ENCODE data around the gene UNC13B. TPM values are rescaled to one million over a fixed set of nuclear protein-coding genes. Genes with fewer than 3 reads are reported as not detected.

UNC13B gene
- total and polyA plus RNA-seq, 2 donors (not counting 1 experiment from before 2014, with no cell fraction given), result 0.19 to 0.25 TPM

DNA sequence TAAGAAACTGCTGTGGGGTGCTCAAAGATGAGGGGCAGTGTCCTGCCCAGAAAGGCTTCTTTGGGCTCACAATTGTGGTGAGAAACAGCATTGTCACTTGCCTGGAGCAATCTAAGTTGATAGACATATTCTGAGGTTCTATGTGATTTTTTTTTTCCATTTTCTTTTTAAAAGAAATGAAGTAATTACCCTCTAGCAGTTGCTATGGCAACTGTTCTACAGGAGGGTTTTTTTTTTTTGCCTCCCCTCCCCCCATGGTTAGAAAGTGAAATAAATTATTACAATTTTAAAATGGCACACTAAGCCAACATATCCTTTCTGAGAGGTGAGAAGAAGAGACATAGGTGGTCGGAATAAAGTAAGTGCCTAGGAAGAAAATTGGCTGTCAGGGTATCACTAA is 127.0 kb downstream of the UNC13B start:
- intact Hi-C loops (cut with micrococcal nuclease), result no loop called here
- ATAC-seq (ENCODE audit: low read depth) (no peak), DNase-seq (no peak)
- Histone ChIP-seq H3K9me3 (ENCODE audit: control extremely low read depth in 1 of 3, control insufficient read depth in 2 of 3, insufficient read depth in 1 of 3, low read length in 2 of 3) (no peaks in the 10 kb centered on the region), H3K79me2 (ENCODE audit: control insufficient read depth, insufficient read depth, low read length) (no peaks in the 10 kb centered on the region), H3K27me3 (replicated peaks in 1 of 4; ENCODE audit: control extremely low read depth in 1 of 4, control insufficient read depth in 3 of 4, insufficient read depth in 4 of 4, low read length in 3 of 4) (peaks cover 0 to 6% (median 3%) of the 10 kb centered on the region in 4 experiments), H2AFZ (ENCODE audit: insufficient read depth, low read depth, low read length, poor library complexity, severe bottlenecking) (no peak overlapping the region), H3K4me1 (ENCODE audit: control insufficient read depth in 2 of 2, insufficient read depth in 2 of 2, low read length in 2 of 2) (no peaks in the 10 kb centered on the region), H3K4me3 (ENCODE audit: control extremely low read depth in 1 of 5, extremely low read depth in 1 of 5, insufficient read depth in 1 of 5, low read depth in 2 of 5, low read length in 4 of 5) (no peak overlapping the region), H3K27ac (ENCODE audit: low read length in 2 of 2) (no peak overlapping the region), H4K20me1 (ENCODE audit: control insufficient read depth, insufficient read depth, low read length, poor library complexity, severe bottlenecking) (no peaks in the 10 kb centered on the region), H3K4me2 (replicated peaks; ENCODE audit: low read depth, low read length, poor library complexity, severe bottlenecking) (no peak overlapping the region), H3K9ac (ENCODE audit: low read length) (no peak overlapping the region), H3K36me3 (replicated peaks in 1 of 2; ENCODE audit: control extremely low read depth in 1 of 2, control insufficient read depth in 1 of 2, extremely low read depth in 1 of 2, insufficient read depth in 2 of 2, low read length in 1 of 2) (no peaks in the 10 kb centered on the region)
- WGBS (ENCODE audit: insufficient coverage), result no CpG with 5 or more reads among the region's 1 CpG
- Mint-ChIP-seq H3K4me3 (no peak overlapping the region), H3K27ac (no peak overlapping the region), H3K27me3 (peaks cover 26% of the 10 kb centered on the region), H3K4me1 (no peaks in the 10 kb centered on the region), H3K9me3 (ENCODE audit: insufficient read depth) (peaks cover 3% of the 10 kb centered on the region)
- ChIA-PET CTCF (no interaction called here), POLR2A (no interaction called here)
- no peak for TF ChIP-seq EZH2 (IDR thresholded peaks at IDR 0.05; ENCODE audit: borderline replicate concordance, insufficient read depth, low read depth, low read length, poor library complexity, severe bottlenecking)
- TF ChIP-seq, protein P1, sequence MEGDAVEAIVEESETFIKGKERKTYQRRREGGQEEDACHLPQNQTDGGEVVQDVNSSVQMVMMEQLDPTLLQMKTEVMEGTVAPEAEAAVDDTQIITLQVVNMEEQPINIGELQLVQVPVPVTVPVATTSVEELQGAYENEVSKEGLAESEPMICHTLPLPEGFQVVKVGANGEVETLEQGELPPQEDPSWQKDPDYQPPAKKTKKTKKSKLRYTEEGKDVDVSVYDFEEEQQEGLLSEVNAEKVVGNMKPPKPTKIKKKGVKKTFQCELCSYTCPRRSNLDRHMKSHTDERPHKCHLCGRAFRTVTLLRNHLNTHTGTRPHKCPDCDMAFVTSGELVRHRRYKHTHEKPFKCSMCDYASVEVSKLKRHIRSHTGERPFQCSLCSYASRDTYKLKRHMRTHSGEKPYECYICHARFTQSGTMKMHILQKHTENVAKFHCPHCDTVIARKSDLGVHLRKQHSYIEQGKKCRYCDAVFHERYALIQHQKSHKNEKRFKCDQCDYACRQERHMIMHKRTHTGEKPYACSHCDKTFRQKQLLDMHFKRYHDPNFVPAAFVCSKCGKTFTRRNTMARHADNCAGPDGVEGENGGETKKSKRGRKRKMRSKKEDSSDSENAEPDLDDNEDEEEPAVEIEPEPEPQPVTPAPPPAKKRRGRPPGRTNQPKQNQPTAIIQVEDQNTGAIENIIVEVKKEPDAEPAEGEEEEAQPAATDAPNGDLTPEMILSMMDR (IDR thresholded peaks at IDR 0.05), result no peak

DNA sequence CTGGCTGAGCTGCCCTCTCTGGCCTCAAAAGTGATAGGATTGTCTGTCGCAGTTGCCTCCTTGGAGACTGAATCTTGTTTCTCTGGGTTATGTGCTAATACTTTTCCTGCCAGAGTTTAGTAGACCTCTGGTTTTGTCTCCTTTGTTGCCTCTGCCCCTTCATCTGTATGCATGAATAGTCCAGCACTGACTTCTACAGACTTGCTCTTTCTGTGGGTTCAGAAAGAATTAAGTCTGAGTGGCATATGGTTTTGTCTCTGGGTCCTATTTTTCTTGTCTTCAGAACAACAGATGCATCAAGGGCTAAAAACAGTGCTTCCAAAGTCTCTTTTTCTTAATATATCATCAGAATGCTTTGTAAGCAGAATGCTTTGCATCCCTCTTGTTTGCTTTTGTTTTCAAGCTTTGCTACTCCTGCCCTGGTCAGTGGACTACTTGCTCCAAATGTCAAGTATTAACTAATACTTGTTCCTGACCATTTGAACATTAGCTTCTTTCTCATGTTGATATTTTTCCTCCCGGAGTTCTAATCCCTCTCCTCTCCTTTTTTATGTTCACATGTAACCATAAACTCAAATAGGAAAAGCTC is 131.7 kb downstream of the UNC13B start:
- intact Hi-C loops (cut with micrococcal nuclease), result no loop called here
- H3K36me3 ChIP-seq (replicated peaks in 1 of 2; ENCODE audit: control extremely low read depth in 1 of 2, control insufficient read depth in 1 of 2, extremely low read depth in 1 of 2, insufficient read depth in 2 of 2, low read length in 1 of 2), result no peaks in the 10 kb centered on the region
- no peak for DNase-seq
- H3K9me3 ChIP-seq (ENCODE audit: control extremely low read depth in 1 of 3, control insufficient read depth in 2 of 3, insufficient read depth in 1 of 3, low read length in 2 of 3), result no peaks in the 10 kb centered on the region
- POLR2A ChIA-PET, result interaction anchor here (0.6 kb wide), 1 partner anchor 1226 kb away, joined by 5 read pairs; no protein-coding TSS in a partner anchor
- Mint-ChIP-seq H3K27me3 (peaks cover 18% of the 10 kb centered on the region), H3K9me3 (ENCODE audit: insufficient read depth) (no peaks in the 10 kb centered on the region), H3K4me3 (no peak overlapping the region), H3K27ac (no peak overlapping the region), H3K4me1 (no peaks in the 10 kb centered on the region)
- CTCF ChIA-PET, result no interaction called here
- 100% methylated on average over 2 of the region's 2 CpGs for WGBS (ENCODE audit: insufficient coverage)
- no peaks in the 10 kb centered on the region for H4K20me1 ChIP-seq (ENCODE audit: control insufficient read depth, insufficient read depth, low read length, poor library complexity, severe bottlenecking)
- no peak overlapping the region for H3K4me3 ChIP-seq (ENCODE audit: control extremely low read depth in 1 of 5, extremely low read depth in 1 of 5, insufficient read depth in 1 of 5, low read depth in 2 of 5, low read length in 4 of 5)
- ATAC-seq (ENCODE audit: low read depth), result no peak
- H3K4me2 ChIP-seq (replicated peaks; ENCODE audit: low read depth, low read length, poor library complexity, severe bottlenecking), result no peak overlapping the region
- no peaks in the 10 kb centered on the region for H3K4me1 ChIP-seq (ENCODE audit: control insufficient read depth in 2 of 2, insufficient read depth in 2 of 2, low read length in 2 of 2)
- TF ChIP-seq, protein P1 (IDR thresholded peaks at IDR 0.05), result no peak
- TF ChIP-seq EZH2 (IDR thresholded peaks at IDR 0.05; ENCODE audit: borderline replicate concordance, insufficient read depth, low read depth, low read length, poor library complexity, severe bottlenecking), result no peak
- no peaks in the 10 kb centered on the region for H3K79me2 ChIP-seq (ENCODE audit: control insufficient read depth, insufficient read depth, low read length)
- no peak overlapping the region for H2AFZ ChIP-seq (ENCODE audit: insufficient read depth, low read depth, low read length, poor library complexity, severe bottlenecking)
- peaks cover 0 to 11% (median 1%) of the 10 kb centered on the region in 4 experiments for H3K27me3 ChIP-seq (replicated peaks in 1 of 4; ENCODE audit: control extremely low read depth in 1 of 4, control insufficient read depth in 3 of 4, insufficient read depth in 4 of 4, low read length in 3 of 4)
- H3K27ac ChIP-seq (ENCODE audit: low read length in 2 of 2), result no peak overlapping the region
- H3K9ac ChIP-seq (ENCODE audit: low read length), result no peak overlapping the region

All from B cell (primary cell).